Endodermal cell (in vitro differentiated cells): ENCODE results near the gene GRAMD2B. TPM values are rescaled to one million over a fixed set of nuclear protein-coding genes. Genes with fewer than 3 reads are reported as not detected.
"Not testable (repeated sequence)": the region's sequence is repeated elsewhere in the genome, so short reads cannot be mapped to it uniquely, and the experiment has no call there.

Experiments
- DNase-seq: peaks from one replicate; pipeline ENCODE4 v3.0.0-alpha.2; 2017
- H3K27ac ChIP-seq: 2 replicates; pipeline ENCODE4 v1.5.1; 2013; ENCODE audit warnings: mild to moderate bottlenecking, low read depth, low read length, moderate library complexity
- H3K27me3 ChIP-seq: 2 replicates; pipeline ENCODE4 v1.6.1; 2013; ENCODE audit warnings: mild to moderate bottlenecking, low read length, moderate library complexity; ENCODE audit not compliant: insufficient read depth, control insufficient read depth, poor library complexity, severe bottlenecking
- H3K36me3 ChIP-seq: 2 replicates; pipeline ENCODE4 v1.7.0; 2013; ENCODE audit warnings: mild to moderate bottlenecking, low read length, moderate library complexity; ENCODE audit not compliant: control insufficient read depth, insufficient read depth
- H3K4me1 ChIP-seq: one replicate; pipeline ENCODE4 v1.7.0; 2013; ENCODE audit warnings: low read length; ENCODE audit not compliant: control insufficient read depth, insufficient read depth
- H3K4me3 ChIP-seq: 2 replicates; pipeline ENCODE4 v1.5.1; 2013; ENCODE audit warnings: mild to moderate bottlenecking, low read length, moderate library complexity
- H3K9ac ChIP-seq: 2 replicates; pipeline ENCODE4 v1.6.1; 2013; ENCODE audit warnings: mild to moderate bottlenecking, low read length, moderate library complexity; ENCODE audit not compliant: poor library complexity, severe bottlenecking; ENCODE audit errors: extremely low read depth
- H3K9me3 ChIP-seq: 2 replicates; pipeline ENCODE4 v1.6.1; 2013; ENCODE audit warnings: mild to moderate bottlenecking, low read length, moderate library complexity; ENCODE audit not compliant: control insufficient read depth
- H3K27ac Mint-ChIP-seq: 2 replicates; pipeline ENCODE4 v1.8.0; 2020; ENCODE audit warnings: mixed read lengths
- H3K27me3 Mint-ChIP-seq: 2 replicates; pipeline ENCODE4 v1.8.0; 2021; ENCODE audit warnings: mild to moderate bottlenecking, mixed read lengths; ENCODE audit not compliant: insufficient read depth
- H3K36me3 Mint-ChIP-seq: 2 replicates; pipeline ENCODE4 v1.8.0; 2020; ENCODE audit warnings: low read depth, mixed read lengths
- H3K4me1 Mint-ChIP-seq: 2 replicates; pipeline ENCODE4 v1.8.0; 2020; ENCODE audit warnings: mixed read lengths
- H3K4me3 Mint-ChIP-seq: 2 replicates; pipeline ENCODE4 v1.8.0; 2020; ENCODE audit warnings: mild to moderate bottlenecking, moderate library complexity, mixed read lengths
- H3K9me3 Mint-ChIP-seq: 2 replicates; pipeline ENCODE4 v1.8.0; 2020; ENCODE audit warnings: mild to moderate bottlenecking, mixed read lengths
- CTCF ChIP-seq: fragments of 200-600 bp; sonication (generic); conservative IDR thresholded peaks from 2 replicates; pipeline ENCODE4 v1.5.0; 2021; ENCODE audit warnings: antibody characterized with exemption, mild to moderate bottlenecking
- WGBS, 2 experiments: methylation state at CpG; one replicate each; pipeline versions ENCODE4 v1.1.5 to v1.1.7; 2013; ENCODE audit warnings: missing lambda C conversion rate in 2 of 2, mixed read lengths in 1 of 2; ENCODE audit not compliant: insufficient coverage in 1 of 2, insufficient read length in 1 of 2; 5-methylcytosine and 5-hydroxymethylcytosine counted together
- total RNA-seq, 2 donors: library from RNA; stranded (reverse); fragmentation: NEBNext Ultra II Directional in 1 of 2; extraction: Animal tissue kit (Norgen Biotek cat#: 25700) in 1 of 2; gene quantifications; 2 replicates in 1 of 2; 3 replicates in 1 of 2; pipeline ENCODE4 v1.2.1, GENCODE V29; 2021

Gene GRAMD2B
- total RNA-seq, 2 donors from 2014 or later, result 8.4 to 11.1 TPM

GRCh38 chr5:126377424-126377823 is 45.8 kb upstream of the GRAMD2B start:
- Mint-ChIP-seq H3K4me1 (peaks cover 7% of the 10 kb centered on the region), H3K27ac (no peak overlapping the region), H3K9me3 (peaks cover 4% of the 10 kb centered on the region), H3K27me3 (no peaks in the 10 kb centered on the region), H3K36me3 (no peaks in the 10 kb centered on the region), H3K4me3 (no peak overlapping the region)
- H3K27ac ChIP-seq, result no peak overlapping the region
- H3K9me3 ChIP-seq, result peaks cover 10% of the 10 kb centered on the region
- H3K36me3 ChIP-seq, result no peaks in the 10 kb centered on the region
- no peak overlapping the region for H3K4me3 ChIP-seq
- WGBS, 2 experiments, result 88% methylated on average over 2 of the region's 2 CpGs; no CpG with 5 or more reads in 1 of the 2 experiments
- H3K27me3 ChIP-seq, result no peaks in the 10 kb centered on the region
- no peaks in the 10 kb centered on the region for H3K4me1 ChIP-seq
- H3K9ac ChIP-seq, result no peak overlapping the region
- TF ChIP-seq CTCF, result no peak
- DNase-seq, result no peak

GRCh38 chr5:126380316-126380715 is 42.9 kb upstream of the GRAMD2B start:
- peaks cover 12% of the 10 kb centered on the region for H3K4me1 Mint-ChIP-seq
- not testable (repeated sequence) for H3K27me3 ChIP-seq, H3K9me3 Mint-ChIP-seq, H3K9ac ChIP-seq, H3K4me3 ChIP-seq, DNase-seq, H3K4me3 Mint-ChIP-seq, H3K27ac ChIP-seq, H3K36me3 ChIP-seq, H3K36me3 Mint-ChIP-seq, H3K4me1 ChIP-seq, H3K27me3 Mint-ChIP-seq, H3K27ac Mint-ChIP-seq
- peaks cover 11% of the 10 kb centered on the region for H3K9me3 ChIP-seq
- 88% methylated on average over 2 of the region's 2 CpGs; no CpG with 5 or more reads in 1 of the 2 experiments for WGBS, 2 experiments

- Mint-ChIP-seq H3K4me3 (no peak overlapping the region), H3K9me3 (peaks cover 7% of the 10 kb centered on the region), H3K27me3 (no peaks in the 10 kb centered on the region), H3K36me3 (no peaks in the 10 kb centered on the region), H3K4me1 (peaks cover 12% of the 10 kb centered on the region), H3K27ac (no peak overlapping the region)
- H3K27ac ChIP-seq, result no peak overlapping the region
- H3K9ac ChIP-seq, result no peak overlapping the region
- no peak for TF ChIP-seq CTCF
- H3K36me3 ChIP-seq, result no peaks in the 10 kb centered on the region
- H3K9me3 ChIP-seq, result peaks cover 11% of the 10 kb centered on the region
- no peak overlapping the region for H3K4me3 ChIP-seq
- no peak for DNase-seq
- H3K27me3 ChIP-seq, result no peaks in the 10 kb centered on the region
- no peaks in the 10 kb centered on the region for H3K4me1 ChIP-seq
These were observed 40.0 kb upstream of the GRAMD2B start for GRCh38 chr5:126383246-126383645.

- no peaks in the 10 kb centered on the region for H3K36me3 ChIP-seq
- H3K9ac ChIP-seq, result no peak overlapping the region
- no peaks in the 10 kb centered on the region for H3K27me3 Mint-ChIP-seq
- no peak for DNase-seq
- H3K4me1 Mint-ChIP-seq, result peaks cover 12% of the 10 kb centered on the region
- H3K27ac ChIP-seq, result no peak overlapping the region
- no peak overlapping the region for H3K27ac Mint-ChIP-seq
- H3K36me3 Mint-ChIP-seq, result no peaks in the 10 kb centered on the region
- no peaks in the 10 kb centered on the region for H3K27me3 ChIP-seq
- whole genome bisulfite sequencing, 2 experiments, result 94 to 100% methylated on average over 2 to 3 of the region's 3 CpGs
- no peak overlapping the region for H3K4me3 ChIP-seq
- TF ChIP-seq CTCF, result no peak
- H3K4me1 ChIP-seq, result no peaks in the 10 kb centered on the region
- H3K9me3 Mint-ChIP-seq, result peaks cover 7% of the 10 kb centered on the region
- peaks cover 11% of the 10 kb centered on the region for H3K9me3 ChIP-seq
- no peak overlapping the region for H3K4me3 Mint-ChIP-seq
These were observed 39.4 kb upstream of the GRAMD2B start for GRCh38 chr5:126383776-126384175.
